Brain microvascular endothelial cell (primary cell): Measurements from ENCODE around the gene KIZ.

Source experiments
- DNase-seq: peaks from one replicate; pipeline ENCODE4 v3.0.0-alpha.2; 2020
- H3K27ac ChIP-seq: fragments of 250-450 bp; sonication (Bioruptor Pico); 2 replicates; pipeline ENCODE4 v1.5.1; 2020; ENCODE audit warnings: mild to moderate bottlenecking, moderate library complexity
- H3K27me3 ChIP-seq: fragments of 250-450 bp; sonication (Bioruptor Pico); replicated peaks from 2 replicates; pipeline ENCODE4 v1.5.1; 2020; ENCODE audit warnings: mild to moderate bottlenecking
- H3K36me3 ChIP-seq: fragments of 250-450 bp; sonication (Bioruptor Pico); replicated peaks from 2 replicates; pipeline ENCODE4 v1.5.1; 2020; ENCODE audit warnings: mild to moderate bottlenecking
- H3K4me3 ChIP-seq: 2 replicates; pipeline ENCODE4 v1.5.1; 2011; ENCODE audit warnings: low read depth, mild to moderate bottlenecking, control low read depth, low read length, moderate library complexity
- in situ Hi-C: cut with HindIII; loops from 2 replicates; pipeline ENCODE4 v1.10.0; 2017; ENCODE audit warnings: low sequenced_read_pairs, low pct_ligation_motif_present
- TF ChIP-seq, protein P1 (sequence below): IDR thresholded peaks from 2 replicates; pipeline ENCODE4 v1.5.1; 2011; ENCODE audit warnings: low read depth, mild to moderate bottlenecking, moderate library complexity, low read length, control low read depth, inconsistent platforms; ENCODE audit errors: missing control alignments

The KIZ gene

DNA sequence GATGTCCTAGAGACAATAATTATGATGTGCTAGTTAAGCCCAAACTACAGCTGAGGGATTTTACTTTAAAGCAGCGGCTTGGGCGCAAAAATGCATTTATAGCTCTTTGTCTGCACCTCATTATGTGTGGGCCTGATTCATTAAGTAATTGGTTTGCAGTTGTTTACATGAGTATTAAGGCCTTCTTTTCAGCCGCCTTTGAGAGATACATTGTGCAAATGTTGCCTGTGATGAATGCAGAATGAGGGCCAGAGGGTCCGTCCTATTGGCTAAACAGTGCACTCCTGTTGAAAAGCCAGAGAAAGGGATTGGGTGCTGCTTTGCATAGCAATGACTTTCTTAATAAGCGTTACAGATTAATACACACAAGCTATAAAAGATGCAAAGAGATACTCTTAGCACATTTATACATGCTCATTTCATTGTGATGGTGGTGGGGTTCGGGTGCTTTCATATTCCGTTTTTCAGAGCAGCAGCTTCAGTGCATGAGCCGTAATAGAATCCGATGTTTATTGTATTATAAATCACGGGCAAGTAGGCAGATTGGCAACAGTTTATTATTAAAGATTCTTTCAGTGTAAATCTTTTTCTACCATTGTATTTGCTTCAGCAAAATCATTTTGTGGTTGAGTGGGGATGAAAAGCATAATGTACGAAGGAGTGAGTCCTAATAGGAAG, 109.1 kb downstream of the KIZ start:
- TF ChIP-seq, protein P1, sequence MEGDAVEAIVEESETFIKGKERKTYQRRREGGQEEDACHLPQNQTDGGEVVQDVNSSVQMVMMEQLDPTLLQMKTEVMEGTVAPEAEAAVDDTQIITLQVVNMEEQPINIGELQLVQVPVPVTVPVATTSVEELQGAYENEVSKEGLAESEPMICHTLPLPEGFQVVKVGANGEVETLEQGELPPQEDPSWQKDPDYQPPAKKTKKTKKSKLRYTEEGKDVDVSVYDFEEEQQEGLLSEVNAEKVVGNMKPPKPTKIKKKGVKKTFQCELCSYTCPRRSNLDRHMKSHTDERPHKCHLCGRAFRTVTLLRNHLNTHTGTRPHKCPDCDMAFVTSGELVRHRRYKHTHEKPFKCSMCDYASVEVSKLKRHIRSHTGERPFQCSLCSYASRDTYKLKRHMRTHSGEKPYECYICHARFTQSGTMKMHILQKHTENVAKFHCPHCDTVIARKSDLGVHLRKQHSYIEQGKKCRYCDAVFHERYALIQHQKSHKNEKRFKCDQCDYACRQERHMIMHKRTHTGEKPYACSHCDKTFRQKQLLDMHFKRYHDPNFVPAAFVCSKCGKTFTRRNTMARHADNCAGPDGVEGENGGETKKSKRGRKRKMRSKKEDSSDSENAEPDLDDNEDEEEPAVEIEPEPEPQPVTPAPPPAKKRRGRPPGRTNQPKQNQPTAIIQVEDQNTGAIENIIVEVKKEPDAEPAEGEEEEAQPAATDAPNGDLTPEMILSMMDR: no peak
- Histone ChIP-seq H3K27me3 (no peaks in the 10 kb centered on the region), H3K36me3 (no peaks in the 10 kb centered on the region), H3K4me3 (no peak overlapping the region), H3K27ac (no peak overlapping the region)
- in situ Hi-C loops: no loop called here
- DNase-seq: no peak

DNA sequence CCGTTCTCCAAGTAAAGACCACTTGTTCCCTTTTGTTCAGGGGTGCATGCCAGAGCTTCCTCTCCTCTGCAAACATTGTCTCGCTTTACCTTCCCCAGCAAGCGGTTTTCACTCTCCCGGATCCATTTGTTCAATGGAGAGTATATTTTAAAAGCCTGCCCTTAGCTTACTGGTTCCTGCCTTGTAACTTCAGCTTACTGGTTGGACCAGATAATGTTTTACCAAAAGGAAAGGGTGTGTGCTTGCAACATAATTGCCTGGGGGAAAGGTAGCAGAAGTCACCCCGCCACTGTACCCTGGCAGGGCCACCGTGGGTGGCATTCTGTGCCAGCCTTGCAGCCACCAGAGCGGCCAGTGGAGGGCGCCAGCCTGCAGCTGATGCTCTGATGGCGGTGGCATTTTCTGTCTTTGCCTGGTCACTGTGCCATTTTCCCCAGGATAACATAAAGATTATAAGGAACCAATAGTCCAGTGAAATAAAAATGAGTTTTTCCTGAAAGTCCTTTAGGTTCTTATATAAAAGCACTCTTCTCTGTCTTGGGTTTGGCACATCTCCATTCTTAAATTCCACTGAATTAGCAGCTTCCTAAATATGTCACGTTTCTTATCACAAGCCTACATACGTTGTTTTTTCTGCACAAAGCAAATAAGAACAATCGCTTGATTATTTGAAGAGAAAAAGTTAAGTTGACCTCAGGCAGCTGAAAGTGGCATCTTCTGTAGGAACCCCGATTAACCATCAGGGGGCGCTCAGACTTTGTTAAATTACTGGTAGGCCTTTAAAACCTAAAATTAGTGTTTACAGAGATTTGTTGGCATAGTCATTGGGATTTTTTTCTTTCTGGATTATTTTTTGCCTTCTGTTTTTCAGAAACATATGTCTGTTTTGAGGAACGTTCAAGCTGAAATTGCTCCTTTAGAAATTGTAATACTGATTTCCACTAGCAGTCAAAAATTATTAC, 109.9 kb downstream of the KIZ start:
- in situ Hi-C loops: no loop called here
- peak; percentile 64 for DNase-seq
- Histone ChIP-seq H3K27me3 (no peaks in the 10 kb centered on the region), H3K36me3 (no peaks in the 10 kb centered on the region), H3K4me3 (no peak overlapping the region), H3K27ac (no peak overlapping the region)
- TF ChIP-seq, protein P1: peak; percentile 97

DNA sequence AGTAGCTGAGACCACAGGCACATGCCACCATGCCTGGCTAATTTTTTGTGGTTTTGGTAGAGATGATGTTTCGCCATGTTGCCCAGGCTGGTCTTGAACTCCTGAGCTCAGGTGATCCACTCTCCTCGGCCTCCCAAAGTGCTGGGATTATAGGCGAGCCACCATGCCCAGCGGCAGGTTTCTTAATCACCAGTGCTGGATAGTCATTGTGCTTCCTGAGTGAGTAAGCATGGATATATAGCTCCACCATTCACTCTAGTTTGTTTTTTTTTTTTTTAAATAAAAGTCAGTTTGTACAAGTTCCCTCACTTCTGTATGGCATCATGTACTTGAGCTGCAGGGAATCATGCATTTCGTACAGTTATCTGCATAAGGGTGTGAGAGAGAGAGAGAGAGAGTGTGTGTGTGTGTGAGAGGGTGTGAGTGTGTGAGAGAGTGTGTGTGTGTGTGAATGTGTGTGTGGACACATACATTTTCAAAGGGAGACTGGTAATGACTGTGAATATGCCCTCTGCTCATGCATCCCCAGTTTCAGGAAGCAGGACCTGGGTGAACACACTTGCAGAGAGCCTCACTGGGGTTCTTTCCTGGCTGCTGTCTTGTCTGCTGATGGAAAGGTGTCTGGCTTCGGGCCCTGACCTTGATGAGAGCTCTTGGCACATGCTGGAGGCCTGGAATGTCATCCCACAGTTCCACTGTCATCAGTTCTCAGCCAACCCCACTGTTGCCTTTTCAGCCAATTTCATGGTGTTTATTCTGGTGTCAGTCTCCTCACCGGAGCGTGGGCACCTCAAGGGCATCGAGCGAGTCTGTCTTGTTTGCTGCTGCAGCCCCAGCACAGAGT, 112.3 kb downstream of the KIZ start:
- in situ Hi-C loops: no loop called here
- no peak for DNase-seq
- Histone ChIP-seq H3K4me3 (no peak overlapping the region), H3K36me3 (no peaks in the 10 kb centered on the region), H3K27me3 (no peaks in the 10 kb centered on the region), H3K27ac (no peak overlapping the region)
- TF ChIP-seq, protein P1: no peak

DNA sequence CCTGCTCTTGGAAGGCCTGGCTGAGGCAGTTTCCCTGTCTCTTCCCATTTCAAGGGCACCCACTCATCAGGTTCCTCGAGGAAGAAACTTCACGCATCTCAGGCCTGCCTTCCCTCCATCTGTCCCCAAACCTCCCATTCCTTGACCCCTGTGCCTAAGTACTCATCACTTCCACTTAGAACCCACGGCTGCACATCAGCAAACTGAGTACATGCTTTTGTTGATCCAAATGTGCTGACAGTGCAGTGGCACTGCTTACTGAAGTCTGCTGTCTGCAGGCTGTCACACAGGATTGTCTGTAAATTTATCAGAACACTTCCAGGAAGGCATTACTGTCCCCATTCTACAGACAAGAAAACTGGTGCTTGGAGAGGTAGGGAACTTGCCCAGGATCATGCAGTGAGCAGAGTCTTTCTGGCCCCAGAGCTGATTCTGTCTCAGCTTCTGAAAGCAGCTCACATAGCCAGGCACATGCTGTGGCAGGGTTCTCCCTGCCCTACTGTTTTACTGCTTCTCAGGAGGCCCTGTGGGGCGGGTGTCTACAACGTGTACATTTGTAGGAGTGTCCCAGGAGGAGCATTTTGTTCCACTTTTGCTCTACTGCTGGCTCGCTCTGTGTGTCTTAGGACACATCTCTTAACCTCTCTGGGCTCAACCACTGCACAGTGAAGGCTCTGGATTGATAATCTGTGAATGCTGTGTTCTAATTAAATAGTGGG, 113.1 kb downstream of the KIZ start:
- Histone ChIP-seq H3K4me3 (no peak overlapping the region), H3K27me3 (no peaks in the 10 kb centered on the region), H3K27ac (no peak overlapping the region), H3K36me3 (no peaks in the 10 kb centered on the region)
- TF ChIP-seq, protein P1: no peak
- DNase-seq: no peak
- in situ Hi-C loops: no loop called here

DNA sequence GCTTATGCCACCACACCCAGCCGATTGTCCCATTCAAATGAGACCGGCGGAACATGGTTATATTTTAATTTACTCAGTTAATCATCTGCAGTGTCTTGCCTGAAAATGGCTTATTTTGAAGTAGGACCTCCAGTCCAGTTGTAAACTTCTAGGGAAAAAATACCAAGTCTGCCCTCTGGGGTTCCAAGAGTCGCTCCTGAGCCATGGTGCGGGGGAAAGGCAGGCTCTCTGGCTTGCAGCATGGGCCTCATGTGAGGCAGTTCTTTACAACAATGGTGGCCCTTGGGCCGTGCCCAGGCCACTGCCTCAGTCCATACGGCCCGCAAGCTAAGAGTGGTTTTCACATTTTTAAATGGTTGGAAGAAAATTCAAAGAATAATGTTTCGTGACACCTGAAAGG, 114.5 kb downstream of the KIZ start:
- Histone ChIP-seq H3K27ac (no peak overlapping the region), H3K27me3 (no peaks in the 10 kb centered on the region)

More for the DNA sequence above, 114.5 kb downstream of the KIZ start:
- TF ChIP-seq, protein P1: no peak
- DNase-seq: no peak
- Histone ChIP-seq H3K36me3 (no peaks in the 10 kb centered on the region), H3K4me3 (no peak overlapping the region)
- in situ Hi-C loops: no loop called here
